Neural cell (in vitro differentiated cells): ENCODE data around the gene GRAMD1B. TPM values are rescaled to one million over a fixed set of nuclear protein-coding genes. Genes with fewer than 3 reads are reported as not detected.

Experiments
- H2AFZ ChIP-seq: fragments of 200-600, 300-800 bp; sonication (generic), shearing (Covaris generic); 2 replicates; pipeline ENCODE4 v1.6.0; 2014; ENCODE audit warnings: low read depth, mild to moderate bottlenecking, antibody characterized with exemption, low read length, moderate library complexity
- H3F3A ChIP-seq: fragments of 200-600 bp; shearing (Covaris generic); 2 replicates; pipeline ENCODE4 v1.6.1; 2016; ENCODE audit warnings: mild to moderate bottlenecking, moderate library complexity, mixed read lengths, antibody characterized with exemption, low read length; ENCODE audit not compliant: insufficient read depth, poor library complexity, severe bottlenecking
- H3K27ac ChIP-seq: fragments of 200-600, 300-800 bp; sonication (generic), shearing (Covaris generic); 2 replicates; pipeline ENCODE4 v1.5.1; 2014; ENCODE audit warnings: mild to moderate bottlenecking, low read length, moderate library complexity
- H3K27me3 ChIP-seq: fragments of 300-800, 200-600 bp; sonication (generic), shearing (Covaris generic); 2 replicates; pipeline ENCODE4 v1.6.0; 2014; ENCODE audit warnings: mild to moderate bottlenecking, low read depth, low read length, moderate library complexity; ENCODE audit not compliant: insufficient read depth
- H3K36me3 ChIP-seq: fragments of 300-800, 200-600 bp; sonication (generic), shearing (Covaris generic); 2 replicates; pipeline ENCODE4 v1.5.1; 2014; ENCODE audit warnings: mild to moderate bottlenecking, antibody characterized with exemption, low read length, moderate library complexity; ENCODE audit not compliant: insufficient read depth
- H3K4me2 ChIP-seq: fragments of 300-800, 200-600 bp; sonication (generic), shearing (Covaris generic); 2 replicates; pipeline ENCODE4 v1.6.0; 2014; ENCODE audit warnings: mild to moderate bottlenecking, low read length
- H3K4me3 ChIP-seq: fragments of 300-800, 200-600 bp; sonication (generic), shearing (Covaris generic); 2 replicates; pipeline ENCODE4 v1.5.1; 2014; ENCODE audit warnings: mild to moderate bottlenecking, low read length, moderate library complexity
- H3K79me2 ChIP-seq: fragments of 200-600 bp; shearing (Covaris generic); replicated peaks from 2 replicates; pipeline ENCODE4 v1.6.0; 2014; ENCODE audit warnings: mild to moderate bottlenecking, low read length, moderate library complexity; ENCODE audit not compliant: insufficient read depth
- H3K9ac ChIP-seq: fragments of 300-800, 200-600 bp; sonication (generic), shearing (Covaris generic); 2 replicates; pipeline ENCODE4 v1.6.1; 2016; ENCODE audit warnings: mild to moderate bottlenecking, low read length, mixed read lengths
- H3K9me2 ChIP-seq: fragments of 200-600 bp; shearing (Covaris generic); 2 replicates; pipeline ENCODE4 v1.6.1; 2016; ENCODE audit warnings: mild to moderate bottlenecking, low read length, mixed read lengths; ENCODE audit not compliant: insufficient read depth
- H3K9me3 ChIP-seq: fragments of 200-600, 300-800 bp; sonication (generic), shearing (Covaris generic); 2 replicates; pipeline ENCODE4 v1.6.1; 2016; ENCODE audit warnings: mild to moderate bottlenecking, mixed run types, low read length, moderate library complexity, mixed read lengths
- H4K20me1 ChIP-seq: fragments of 200-600 bp; shearing (Covaris generic); 2 replicates; pipeline ENCODE4 v1.6.1; 2016; ENCODE audit warnings: mild to moderate bottlenecking, mixed run types; ENCODE audit not compliant: insufficient read depth
- EP300 ChIP-seq: fragments of 450-650 bp; conservative IDR thresholded peaks from 2 replicates; pipeline ENCODE4 v1.6.1; 2014; ENCODE audit warnings: antibody characterized with exemption, mild to moderate bottlenecking, moderate library complexity; ENCODE audit not compliant: poor library complexity, severe bottlenecking
- EZH2 ChIP-seq: fragments of 200-600, 300-800 bp; shearing (Covaris generic), sonication (generic); IDR thresholded peaks from 2 replicates; pipeline ENCODE4 v1.6.1; 2014; ENCODE audit warnings: antibody characterized with exemption, low read length, borderline replicate concordance, mild to moderate bottlenecking; ENCODE audit not compliant: insufficient read depth, poor library complexity, severe bottlenecking
- MXI1 ChIP-seq: fragments of 450-650 bp; conservative IDR thresholded peaks from 2 replicates; pipeline ENCODE4 v1.6.1; 2014; ENCODE audit warnings: antibody characterized with exemption, mild to moderate bottlenecking; ENCODE audit not compliant: poor library complexity, severe bottlenecking
- POLR2AphosphoS5 ChIP-seq: IDR thresholded peaks from 2 replicates; pipeline ENCODE4 v1.6.1; 2012
- RAD21 ChIP-seq: fragments of 450-650 bp; conservative IDR thresholded peaks from 2 replicates; pipeline ENCODE4 v1.6.1; 2014; ENCODE audit warnings: antibody characterized with exemption, mild to moderate bottlenecking, moderate library complexity
- REST ChIP-seq: IDR thresholded peaks from 2 replicates; pipeline ENCODE4 v1.6.1; 2012; ENCODE audit warnings: borderline replicate concordance
- SMC3 ChIP-seq: fragments of 450-650 bp; conservative IDR thresholded peaks from 2 replicates; pipeline ENCODE4 v1.6.1; 2014; ENCODE audit warnings: antibody characterized with exemption, mild to moderate bottlenecking, moderate library complexity; ENCODE audit not compliant: poor library complexity
- TAF1 ChIP-seq: IDR thresholded peaks from 2 replicates; pipeline ENCODE4 v1.6.1; 2012; ENCODE audit warnings: low read depth
- polyA plus RNA-seq: library from polyadenylated mRNA; depleted of rRNA; stranded (reverse); fragments of >200 nt; gene quantifications from 2 replicates; pipeline ENCODE4 v1.2.3, GENCODE V29; 2014
- TF ChIP-seq, protein P1 (sequence below): fragments of 450-650 bp; IDR thresholded peaks from 2 replicates; pipeline ENCODE4 v1.5.1; 2014; ENCODE audit warnings: antibody characterized with exemption, mild to moderate bottlenecking, moderate library complexity; ENCODE audit not compliant: poor library complexity, severe bottlenecking

Gene GRAMD1B
- polyA plus RNA-seq, 1 donor from 2014 or later, result 1.5 TPM

DNA sequence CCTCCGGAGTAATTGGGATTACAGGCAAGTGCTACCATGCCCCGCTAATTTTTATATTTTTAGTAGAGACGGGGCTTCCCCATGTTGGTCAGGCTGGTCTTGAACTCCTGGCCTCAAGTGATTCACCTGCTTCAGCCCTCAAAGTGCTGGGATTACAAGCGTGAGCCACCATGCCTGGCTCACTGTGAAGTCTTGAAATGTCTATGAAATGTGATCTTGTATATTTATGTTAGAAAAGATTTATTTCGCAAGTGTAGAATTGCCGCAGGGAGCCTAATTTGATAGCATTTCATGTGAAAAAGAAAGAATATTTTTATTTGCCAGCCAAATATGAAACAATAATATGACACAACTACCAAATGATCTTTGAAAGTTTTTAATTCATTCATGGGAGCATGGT is 52.1 kb downstream of the GRAMD1B start:
- H2AFZ ChIP-seq, result no peak overlapping the region
- H3K36me3 ChIP-seq, result no peaks in the 10 kb centered on the region
- no peak overlapping the region for H3K27ac ChIP-seq
- no peaks in the 10 kb centered on the region for H3F3A ChIP-seq
- H3K27me3 ChIP-seq, result no peaks in the 10 kb centered on the region
- H3K9me3 ChIP-seq, result no peaks in the 10 kb centered on the region
- H3K9ac ChIP-seq, result no peak overlapping the region
- no peak overlapping the region for H3K4me2 ChIP-seq
- H3K79me2 ChIP-seq, result no peaks in the 10 kb centered on the region
- no peaks in the 10 kb centered on the region for H3K9me2 ChIP-seq
- no peaks in the 10 kb centered on the region for H4K20me1 ChIP-seq
- no peak for TF ChIP-seq POLR2AphosphoS5
- TF ChIP-seq TAF1, result no peak
- no peak for TF ChIP-seq REST
- no peak for TF ChIP-seq EP300
- H3K4me3 ChIP-seq, result no peak overlapping the region

- H3K79me2 ChIP-seq, result no peaks in the 10 kb centered on the region
- H3F3A ChIP-seq, result no peaks in the 10 kb centered on the region
- no peaks in the 10 kb centered on the region for H3K9me3 ChIP-seq
- TF ChIP-seq, protein P1, sequence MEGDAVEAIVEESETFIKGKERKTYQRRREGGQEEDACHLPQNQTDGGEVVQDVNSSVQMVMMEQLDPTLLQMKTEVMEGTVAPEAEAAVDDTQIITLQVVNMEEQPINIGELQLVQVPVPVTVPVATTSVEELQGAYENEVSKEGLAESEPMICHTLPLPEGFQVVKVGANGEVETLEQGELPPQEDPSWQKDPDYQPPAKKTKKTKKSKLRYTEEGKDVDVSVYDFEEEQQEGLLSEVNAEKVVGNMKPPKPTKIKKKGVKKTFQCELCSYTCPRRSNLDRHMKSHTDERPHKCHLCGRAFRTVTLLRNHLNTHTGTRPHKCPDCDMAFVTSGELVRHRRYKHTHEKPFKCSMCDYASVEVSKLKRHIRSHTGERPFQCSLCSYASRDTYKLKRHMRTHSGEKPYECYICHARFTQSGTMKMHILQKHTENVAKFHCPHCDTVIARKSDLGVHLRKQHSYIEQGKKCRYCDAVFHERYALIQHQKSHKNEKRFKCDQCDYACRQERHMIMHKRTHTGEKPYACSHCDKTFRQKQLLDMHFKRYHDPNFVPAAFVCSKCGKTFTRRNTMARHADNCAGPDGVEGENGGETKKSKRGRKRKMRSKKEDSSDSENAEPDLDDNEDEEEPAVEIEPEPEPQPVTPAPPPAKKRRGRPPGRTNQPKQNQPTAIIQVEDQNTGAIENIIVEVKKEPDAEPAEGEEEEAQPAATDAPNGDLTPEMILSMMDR, result no peak
- no peak for TF ChIP-seq EZH2
- no peak for TF ChIP-seq REST
- TF ChIP-seq SMC3, result no peak
- no peak for TF ChIP-seq RAD21
- TF ChIP-seq TAF1, result no peak
- TF ChIP-seq MXI1, result no peak
- TF ChIP-seq POLR2AphosphoS5, result no peak
- no peak for TF ChIP-seq EP300
- H2AFZ ChIP-seq, result no peak overlapping the region
- no peak overlapping the region for H3K9ac ChIP-seq
- no peaks in the 10 kb centered on the region for H4K20me1 ChIP-seq
- no peak overlapping the region for H3K4me2 ChIP-seq
- H3K27me3 ChIP-seq, result no peaks in the 10 kb centered on the region
- no peak overlapping the region for H3K4me3 ChIP-seq
- H3K36me3 ChIP-seq, result no peaks in the 10 kb centered on the region
- H3K27ac ChIP-seq, result no peak overlapping the region
- no peaks in the 10 kb centered on the region for H3K9me2 ChIP-seq
Measured at GRCh38 chr11:123483058-123483457, 53.0 kb downstream of the GRAMD1B start.
